OCI-LY3 (cell line): ENCODE measurements around the gene OTX1.

ENCODE experiments used
- CTCF ChIP-seq: fragments of 200-600, 300-600 bp; sonication (generic); IDR thresholded peaks from 2 replicates; pipeline ENCODE4 v1.5.1; 2014; ENCODE audit warnings: antibody characterized with exemption, low read length, low read depth
- EZH2phosphoT487 ChIP-seq: fragments of 200-600 bp; shearing (Covaris generic); IDR thresholded peaks from 2 replicates; pipeline ENCODE4 v1.6.1; 2018; ENCODE audit warnings: antibody characterized with exemption, mixed run types, low read depth

DNA sequence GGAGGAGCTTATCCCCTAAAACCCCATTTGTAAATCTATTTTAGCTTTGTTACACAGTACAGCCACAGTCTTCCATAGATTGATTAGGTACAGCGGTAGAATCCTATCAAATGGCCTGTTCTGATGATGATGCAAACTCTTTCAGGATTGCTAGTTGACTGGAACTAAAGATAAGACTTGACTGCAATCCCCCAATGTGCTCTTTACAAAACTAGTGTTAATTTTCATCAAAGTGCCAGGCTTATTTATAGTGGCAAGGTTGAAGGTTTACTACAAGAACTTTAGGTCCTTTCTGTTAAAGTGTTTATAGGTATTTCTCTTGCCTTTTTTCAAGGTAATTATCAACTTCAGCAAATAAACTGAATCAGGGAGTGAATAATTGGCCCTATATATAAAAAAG is 9.0 kb upstream of the OTX1 start:
- TF ChIP-seq CTCF (no peak), EZH2phosphoT487 (no peak)
